C1 segment of cervical spinal cord (tissue), 14 donors: Measurements from ENCODE around the gene SCNN1B.
"Not testable (repeated sequence)": the region's sequence is repeated elsewhere in the genome, so short reads cannot be mapped to it uniquely, and the experiment has no call there.

Source experiments
- DNase-seq, 14 donors: peaks; one replicate each; lab custom pipeline; 2025; lab: John Stamatoyannopoulos, UW

Gene SCNN1B

DNA sequence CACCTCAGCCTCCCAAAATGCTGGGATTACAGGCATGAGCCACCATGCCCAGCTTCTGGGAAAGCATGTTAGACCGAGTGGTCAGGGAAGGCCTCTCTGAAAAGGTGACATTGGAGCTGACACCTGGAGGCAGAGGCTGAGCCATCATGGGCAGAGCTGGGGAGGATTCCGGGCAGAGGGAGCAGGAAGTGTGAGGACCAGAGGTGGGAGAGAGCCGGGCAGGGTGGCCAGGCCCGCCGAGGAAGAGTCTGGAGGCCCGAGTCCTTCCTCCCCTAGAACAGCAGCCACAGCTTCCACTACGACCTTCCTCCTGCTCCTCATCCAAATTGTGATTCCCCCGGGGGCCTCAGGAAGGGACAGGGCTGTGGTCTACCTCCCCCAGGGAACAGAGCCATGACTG lies 76.2 kb downstream of the SCNN1B start:
- DNase-seq = no peak

DNA sequence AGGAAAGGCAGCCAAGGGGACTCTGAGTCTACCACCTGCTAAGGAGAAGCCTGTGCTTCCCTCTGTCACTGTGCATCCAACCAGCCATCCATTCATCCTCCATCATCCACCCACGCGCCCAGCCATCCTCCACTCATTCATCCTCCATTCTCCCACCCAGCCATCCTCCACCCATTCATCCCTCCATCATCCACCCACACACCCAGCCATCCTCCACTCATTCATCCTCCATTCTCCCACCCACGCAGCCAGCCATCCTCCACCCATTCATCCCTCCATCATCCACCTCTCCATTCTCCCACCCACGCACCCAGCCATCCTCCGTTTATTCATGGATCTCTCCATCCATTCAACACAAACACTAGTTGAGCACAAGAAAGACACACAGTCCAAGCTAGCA lies 76.8 kb downstream of the SCNN1B start:
- DNase-seq = no peak

DNA sequence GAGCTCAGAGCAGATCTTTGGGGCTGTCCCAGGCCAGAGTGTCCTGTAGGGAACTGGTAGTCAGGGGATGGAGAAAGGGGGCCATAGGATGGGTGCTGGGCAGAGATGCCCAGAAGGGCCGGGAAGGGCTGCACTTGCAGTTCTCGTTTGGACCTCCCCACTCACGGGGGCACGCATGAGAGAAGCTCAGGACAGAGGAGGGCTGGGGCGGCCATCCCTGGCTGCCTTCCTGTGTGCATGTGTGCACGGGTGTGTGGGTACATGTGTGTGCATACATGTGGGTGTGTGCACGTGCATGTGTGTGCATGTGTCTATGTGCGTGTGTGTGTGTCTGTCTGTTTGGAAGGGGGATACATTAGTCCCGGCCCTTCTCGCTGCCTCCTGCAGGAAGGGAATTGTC lies 77.6 kb downstream of the SCNN1B start:
- no peak for DNase-seq

DNA sequence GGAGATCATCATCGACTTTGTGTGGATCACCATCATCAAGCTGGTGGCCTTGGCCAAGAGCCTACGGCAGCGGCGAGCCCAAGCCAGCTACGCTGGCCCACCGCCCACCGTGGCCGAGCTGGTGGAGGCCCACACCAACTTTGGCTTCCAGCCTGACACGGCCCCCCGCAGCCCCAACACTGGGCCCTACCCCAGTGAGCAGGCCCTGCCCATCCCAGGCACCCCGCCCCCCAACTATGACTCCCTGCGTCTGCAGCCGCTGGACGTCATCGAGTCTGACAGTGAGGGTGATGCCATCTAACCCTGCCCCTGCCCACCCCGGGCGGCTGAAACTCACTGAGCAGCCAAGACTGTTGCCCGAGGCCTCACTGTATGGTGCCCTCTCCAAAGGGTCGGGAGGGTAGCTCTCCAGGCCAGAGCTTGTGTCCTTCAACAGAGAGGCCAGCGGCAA lies 78.4 kb downstream of the SCNN1B start:
- no peak for DNase-seq

DNA sequence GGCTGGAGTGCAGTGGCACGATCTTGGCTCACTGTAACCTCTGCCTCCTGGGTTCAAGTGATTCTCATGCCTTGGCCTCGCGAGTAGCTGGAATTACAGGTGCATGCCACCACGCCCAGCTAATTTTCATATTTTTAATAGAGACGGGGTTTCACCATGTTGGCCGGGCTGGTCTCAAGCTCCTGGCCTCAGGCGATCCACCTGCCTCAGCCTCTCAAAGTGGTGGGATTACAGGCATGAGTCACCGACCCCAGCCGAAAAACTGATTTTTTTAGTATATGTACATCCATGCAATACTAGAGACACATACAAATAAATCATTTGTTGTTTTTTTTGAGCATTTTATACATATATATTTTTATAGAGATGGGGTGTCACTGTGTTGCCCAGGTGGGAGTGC lies 79.6 kb downstream of the SCNN1B start:
- DNase-seq = not testable (repeated sequence)

DNA sequence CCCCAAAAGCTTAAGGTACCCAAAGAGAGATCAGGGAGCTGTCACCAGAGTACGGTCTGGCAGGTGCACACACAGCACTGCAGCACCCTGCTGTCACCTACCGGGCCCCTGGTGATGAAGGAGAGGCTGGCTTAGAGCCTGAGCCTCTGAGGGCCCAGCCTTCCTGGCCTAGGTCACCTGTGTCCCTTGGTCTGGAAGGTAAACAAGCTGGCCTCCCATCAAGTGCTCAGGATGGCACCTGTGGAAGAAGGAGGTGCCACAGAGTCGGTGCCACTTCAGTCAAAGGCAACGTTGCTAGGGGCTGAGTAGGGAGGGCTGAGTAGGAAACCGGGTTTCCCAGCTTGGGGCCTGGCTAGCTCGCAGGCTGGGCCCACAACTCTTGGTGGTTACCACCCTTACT lies 80.2 kb downstream of the SCNN1B start:
- DNase-seq = no peak

DNA sequence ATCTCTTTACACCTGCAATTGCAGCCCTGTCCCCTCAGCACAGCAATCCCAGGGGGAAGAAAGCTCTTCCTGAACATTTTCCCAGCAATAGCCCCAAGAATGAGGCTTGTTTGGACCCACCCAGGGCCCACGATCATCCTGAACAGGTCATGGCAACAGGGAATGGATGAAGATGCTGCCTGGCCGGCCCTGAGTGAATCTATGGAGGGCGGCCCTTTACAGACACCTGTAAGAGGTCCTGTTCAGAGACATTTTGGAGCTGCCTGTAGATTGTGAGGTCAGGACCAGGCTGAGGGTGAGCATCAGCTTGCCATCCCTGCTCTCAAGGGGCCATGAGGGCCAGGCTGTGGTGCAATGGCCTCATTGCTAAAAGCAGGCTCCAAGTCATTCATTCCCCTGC lies 81.8 kb downstream of the SCNN1B start:
- no peak for DNase-seq

DNA sequence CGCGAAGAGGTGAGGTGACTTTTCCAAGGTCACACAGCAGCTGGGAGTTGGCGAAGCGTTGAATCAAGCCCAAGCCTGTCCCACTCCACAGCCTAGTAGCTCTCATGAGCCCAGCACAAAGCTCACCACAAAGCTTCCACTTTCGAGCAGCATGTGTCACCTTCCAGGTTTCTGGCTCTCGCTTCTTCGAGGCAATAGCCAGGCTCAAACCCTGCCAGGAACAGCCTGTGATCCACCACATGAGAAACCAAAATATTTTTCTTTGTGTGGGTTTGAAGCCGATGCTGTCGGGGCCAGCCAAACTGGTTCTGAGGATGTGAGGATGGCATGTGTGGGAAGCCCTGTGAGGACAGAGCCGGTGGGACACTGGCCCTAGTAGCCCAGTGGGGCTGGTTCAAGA lies 82.8 kb downstream of the SCNN1B start:
- DNase-seq = peak in 2 of 14 donors; percentile 20 to 92

DNA sequence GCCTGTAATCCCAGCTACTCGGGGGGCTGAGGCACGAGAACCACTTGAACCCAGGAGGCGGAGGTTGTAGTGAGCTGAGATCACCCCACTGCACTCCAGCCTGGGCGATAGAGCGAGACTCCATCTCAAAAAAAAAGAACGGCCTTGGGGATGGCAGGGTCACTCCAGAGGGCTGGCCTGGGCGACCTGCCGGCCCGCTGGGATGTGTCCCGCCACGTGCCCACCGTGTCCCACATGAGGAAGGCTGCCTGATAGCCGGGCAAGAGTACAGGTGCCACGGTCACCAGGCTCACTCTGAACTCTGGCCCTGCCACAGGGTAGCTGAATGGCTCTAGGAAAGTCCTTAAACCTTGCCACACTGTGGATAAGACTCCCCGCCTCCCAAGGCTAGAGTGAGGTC lies 83.3 kb downstream of the SCNN1B start:
- DNase-seq = no peak

DNA sequence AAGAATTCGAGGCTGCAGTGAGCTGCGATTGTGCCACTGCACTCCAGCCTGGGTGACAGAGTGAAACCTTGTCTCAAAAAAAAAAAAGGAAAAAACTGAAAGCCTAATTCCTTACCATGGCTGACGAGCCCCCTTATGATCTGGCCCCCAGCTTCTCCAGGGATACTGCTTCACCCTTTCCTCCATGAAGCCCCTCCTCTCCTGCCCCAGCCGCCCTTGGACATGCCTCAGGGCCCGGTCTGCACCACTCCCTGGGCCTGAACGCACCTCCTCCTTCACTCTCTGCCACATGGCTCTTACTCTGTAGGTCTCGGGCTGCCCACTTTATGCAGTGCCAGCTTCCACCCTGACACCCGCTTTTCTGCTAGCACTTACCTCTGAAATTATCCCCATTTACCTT lies 85.6 kb downstream of the SCNN1B start:
- DNase-seq = no peak

DNA sequence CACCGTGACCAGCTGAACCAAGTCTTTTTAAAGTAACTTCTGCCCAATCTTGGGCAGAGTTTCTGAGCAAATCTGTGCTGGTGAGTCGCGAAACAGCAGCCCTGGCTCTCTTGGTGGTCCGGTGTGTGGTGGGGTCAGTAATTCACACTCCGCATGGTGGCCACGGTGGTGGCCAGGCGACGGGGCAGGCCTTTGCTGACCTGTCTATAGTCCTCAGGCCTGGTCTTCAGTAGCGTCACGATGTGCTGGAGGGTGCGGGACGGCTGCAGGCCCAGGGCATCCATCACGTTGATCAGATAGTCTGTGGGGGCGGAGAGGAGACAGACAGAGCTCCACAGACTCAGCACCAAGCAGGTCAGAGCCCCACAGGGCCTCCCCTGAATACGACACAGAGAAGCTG lies 86.7 kb downstream of the SCNN1B start:
- no peak for DNase-seq

DNA sequence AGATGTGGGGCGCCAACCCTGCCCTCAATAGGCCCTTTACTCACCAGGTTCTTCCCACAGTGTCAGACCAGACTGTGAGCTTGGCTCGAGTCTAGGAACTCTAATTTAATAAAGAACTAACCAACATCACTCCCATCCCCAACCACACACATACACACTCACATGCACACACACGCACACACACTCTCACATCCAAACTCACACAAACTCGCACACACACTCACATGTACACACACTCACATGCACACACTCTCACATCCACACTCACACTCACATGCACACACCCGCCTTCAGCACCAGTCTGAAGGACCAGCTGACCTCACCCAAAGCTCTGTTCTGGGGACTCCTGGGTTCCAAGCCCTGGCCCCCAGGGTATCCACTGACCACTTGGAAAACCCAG lies 87.1 kb downstream of the SCNN1B start:
- DNase-seq = no peak

DNA sequence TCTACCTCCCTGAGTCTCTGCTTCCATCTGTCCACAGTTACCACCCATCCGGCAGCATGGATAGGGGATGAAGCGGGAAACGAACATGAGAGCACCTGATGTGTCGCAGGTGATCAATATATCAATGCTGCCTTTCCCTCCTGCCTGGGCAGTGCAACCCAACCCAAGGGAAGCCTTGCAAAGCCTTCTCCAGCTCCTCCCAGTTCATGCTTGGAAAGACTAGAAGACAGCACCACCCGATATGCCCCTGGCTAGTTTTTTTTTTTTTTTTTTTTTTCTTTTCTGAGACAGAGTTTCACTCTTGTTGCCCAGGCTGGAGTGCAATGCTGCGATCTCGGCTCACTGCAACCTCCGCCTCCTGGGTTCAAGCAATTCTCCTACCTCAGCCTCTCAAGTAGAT lies 87.8 kb downstream of the SCNN1B start:
- DNase-seq = not testable (repeated sequence)

DNA sequence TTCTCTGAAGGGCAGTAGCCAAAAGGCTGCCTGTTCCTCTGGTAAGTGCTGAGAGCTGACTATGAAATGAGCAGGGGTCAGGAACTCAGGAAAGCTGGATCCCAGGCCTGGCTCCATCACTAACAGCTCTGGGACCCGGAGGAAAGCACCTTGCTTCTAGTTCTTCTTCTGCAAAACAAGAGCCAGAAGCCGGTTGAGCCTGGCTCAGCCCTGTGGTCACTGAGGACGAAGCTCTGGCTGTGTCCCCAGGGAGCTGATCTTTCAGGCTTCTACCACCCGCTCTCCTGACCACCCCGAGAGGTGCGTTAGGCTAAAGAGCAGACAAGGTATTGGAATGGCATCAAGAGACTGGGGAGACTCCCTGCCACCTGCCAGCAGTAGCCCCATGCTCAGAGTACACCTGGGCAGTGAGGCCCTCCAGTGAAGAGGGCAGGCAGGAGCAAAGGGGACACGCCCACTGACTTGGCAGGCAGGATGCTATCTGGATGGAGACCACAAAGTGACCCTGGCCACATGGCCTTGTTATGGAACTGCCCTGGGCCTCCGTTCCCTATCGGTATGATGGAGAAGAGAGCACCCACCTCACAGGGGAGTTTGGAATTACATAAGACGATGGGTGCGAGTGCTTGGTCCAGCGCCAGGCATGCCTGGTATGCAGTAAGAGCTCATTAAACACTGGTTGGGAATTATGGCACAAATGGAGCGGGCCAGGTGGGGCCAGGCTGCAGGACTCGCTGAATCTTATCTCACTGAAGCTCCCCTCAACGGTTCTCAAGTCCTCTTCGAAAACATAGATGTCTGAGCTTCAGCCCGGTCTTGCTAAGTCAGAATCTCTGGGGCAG lies 89.5 kb downstream of the SCNN1B start:
- peak in 1 of 14 donors; percentile 59 for DNase-seq

DNA sequence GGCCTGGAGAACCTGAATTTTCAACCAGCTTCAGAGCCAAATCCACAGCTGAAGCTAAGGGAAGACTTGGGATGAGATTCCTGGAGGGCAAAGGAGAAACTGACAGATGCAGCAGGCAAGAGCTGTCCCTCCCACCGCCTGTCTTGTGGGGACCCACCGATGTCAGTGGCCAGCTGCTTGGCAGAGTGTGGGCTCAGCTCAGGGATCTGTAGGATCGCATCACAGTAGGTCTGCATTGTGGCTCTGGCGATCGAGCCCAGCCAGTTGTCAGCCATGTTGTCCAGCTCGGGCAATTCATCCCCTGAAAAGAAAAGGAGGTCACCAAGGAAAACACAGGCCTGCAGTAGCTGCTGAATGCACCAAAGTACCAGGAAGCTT lies 90.1 kb downstream of the SCNN1B start:
- no peak for DNase-seq

DNA sequence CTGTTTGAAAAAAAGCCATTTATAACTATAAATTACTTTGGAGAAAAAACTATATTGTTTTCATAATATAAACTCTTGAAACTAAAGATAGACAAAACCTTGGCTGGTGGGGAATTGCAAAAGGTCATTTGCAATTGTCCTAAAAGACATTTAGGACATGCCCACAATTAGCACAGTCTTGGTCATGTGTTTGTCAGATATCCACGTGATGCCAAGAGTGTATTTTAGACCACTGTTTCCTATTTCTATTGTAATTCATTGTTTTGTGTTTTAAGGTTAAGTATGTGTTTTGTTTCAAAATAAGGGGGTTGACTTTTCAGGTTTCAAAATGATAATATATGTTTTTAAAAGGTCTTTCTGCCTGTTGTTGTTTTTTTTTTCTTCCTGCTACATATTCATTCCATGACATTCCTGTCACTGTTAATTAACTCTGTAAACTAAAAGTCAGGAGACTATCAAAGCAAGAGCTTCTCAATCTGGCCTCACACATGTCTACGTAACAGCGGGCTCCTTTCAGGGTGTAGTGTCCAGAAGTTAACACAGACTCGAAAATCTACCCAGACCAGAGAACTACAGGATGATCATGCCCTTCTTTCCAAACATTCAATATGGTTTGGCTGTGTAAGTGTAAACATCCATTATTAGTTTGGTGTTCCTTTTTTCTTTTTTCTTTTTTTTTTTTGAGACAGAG lies 92.2 kb downstream of the SCNN1B start:
- peak in 1 of 14 donors; percentile 30 for DNase-seq

DNA sequence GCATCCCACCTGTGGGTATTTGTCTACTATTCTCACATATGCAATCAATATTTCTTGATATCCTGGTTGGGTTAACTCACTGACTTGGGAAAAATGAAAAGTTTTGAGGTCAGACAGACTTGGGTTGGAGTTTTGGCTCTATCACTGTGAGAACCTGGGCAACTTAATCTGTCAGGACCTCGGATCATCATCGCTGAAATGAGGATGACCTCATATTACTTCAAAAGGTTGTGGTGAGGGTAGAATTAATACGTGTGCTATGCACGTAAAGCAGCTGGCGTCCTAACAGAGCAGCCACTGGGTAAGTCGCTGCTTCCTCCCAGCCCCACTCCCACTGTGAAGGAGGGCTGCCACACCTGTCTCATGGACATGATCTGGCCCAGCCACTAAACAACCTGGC lies 93.6 kb downstream of the SCNN1B start:
- peak in 1 of 14 donors; percentile 25 for DNase-seq

DNA sequence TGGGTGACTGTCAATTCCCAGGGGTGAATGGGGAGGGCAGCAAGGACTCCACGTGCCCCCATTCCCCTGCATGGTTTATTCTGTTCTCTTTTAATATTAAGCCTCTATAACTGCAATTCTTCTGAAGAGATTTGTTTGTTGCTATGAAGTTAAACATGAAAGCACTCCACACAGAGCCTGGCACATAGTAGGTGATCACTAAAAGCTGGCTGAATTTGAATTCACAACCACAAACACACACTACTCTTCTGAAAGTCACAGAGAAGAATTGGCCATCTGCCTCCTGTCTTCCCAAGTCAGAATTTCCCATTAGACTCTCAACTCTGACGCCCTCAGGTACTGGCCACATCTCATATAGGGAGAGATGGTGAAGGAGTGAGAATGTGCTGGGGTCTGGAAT lies 95.4 kb downstream of the SCNN1B start:
- no peak for DNase-seq

DNA sequence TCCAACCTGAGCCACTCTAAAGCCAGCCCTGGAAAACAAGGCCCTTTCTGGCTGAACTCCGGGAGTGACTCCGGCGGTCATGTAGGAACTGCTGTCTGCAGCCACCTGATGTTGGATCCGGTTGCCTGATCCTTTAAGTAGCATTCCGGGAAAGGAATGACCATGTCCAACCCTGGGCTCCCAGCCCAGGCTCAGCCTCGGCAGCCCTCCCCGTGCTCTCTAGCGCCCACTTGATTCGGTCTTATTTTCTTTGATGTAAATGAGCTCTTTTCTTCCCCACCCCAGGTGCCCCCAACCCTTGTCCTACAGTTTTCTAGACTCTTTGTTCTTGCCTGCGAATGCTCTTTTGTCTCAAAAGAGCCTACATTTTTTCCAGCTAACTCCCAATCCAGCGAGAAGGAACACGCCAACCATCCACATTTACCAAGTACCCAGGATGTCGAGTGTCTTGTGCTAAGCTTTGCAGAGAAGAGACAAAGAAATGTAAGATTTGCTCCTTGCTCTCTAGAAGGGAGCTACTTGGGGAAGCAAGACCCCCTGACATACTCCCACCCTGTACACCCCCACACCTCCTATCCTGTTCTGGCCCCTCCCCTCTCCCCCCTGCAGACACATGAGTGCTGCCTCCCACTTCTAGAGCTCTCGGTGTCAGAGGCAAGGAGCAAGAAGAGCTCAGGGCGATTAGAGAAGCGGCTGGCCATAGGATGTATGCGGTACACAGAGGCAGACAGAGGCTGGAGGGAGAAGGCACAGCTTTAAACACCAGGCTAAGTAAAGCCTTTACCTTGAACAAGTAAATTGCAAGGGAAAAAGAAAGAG lies 97.1 kb downstream of the SCNN1B start:
- peak in 9 of 14 donors; percentile 5 to 75 (median 22) for DNase-seq

DNA sequence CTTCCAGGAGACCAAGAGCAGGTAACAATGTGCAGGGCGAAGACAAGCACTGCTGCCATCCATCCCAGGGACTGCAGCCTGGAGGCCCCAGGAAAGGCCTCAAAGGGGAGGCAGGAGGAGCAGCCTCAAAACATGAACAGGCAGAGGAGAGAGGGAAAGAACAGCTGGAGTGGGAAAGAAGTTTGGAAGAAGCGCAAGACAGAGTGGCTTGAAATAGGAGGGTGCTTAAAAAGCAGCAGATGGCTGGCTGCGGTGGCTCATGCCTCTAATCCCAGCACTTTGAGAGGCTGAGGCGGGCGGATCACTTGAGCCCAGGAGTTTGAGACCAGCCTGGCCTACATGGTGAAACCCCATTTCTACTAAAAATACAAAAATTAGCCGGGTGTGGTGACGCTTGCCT lies 98.3 kb downstream of the SCNN1B start:
- peak in 1 of 14 donors; percentile 24 for DNase-seq

DNA sequence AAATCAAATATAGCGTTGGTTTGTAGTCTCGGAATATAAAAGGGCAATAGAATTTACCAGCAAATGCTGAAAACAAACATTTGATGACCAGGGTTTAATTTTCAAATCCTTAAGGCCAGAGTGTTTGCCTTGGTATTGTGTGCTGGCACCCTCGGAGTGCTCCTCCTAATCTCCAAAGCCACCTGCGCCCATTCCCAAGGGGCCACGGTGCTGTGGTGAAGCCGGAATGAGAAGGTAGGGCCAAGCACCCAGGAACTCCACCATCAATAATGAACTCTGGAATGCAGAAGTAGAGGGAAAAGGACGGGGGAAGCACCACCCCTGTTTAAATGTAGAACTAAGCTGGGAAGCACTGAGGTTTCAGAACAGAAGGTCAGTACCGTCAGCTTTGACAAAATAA lies 99.0 kb downstream of the SCNN1B start:
- no peak for DNase-seq

DNA sequence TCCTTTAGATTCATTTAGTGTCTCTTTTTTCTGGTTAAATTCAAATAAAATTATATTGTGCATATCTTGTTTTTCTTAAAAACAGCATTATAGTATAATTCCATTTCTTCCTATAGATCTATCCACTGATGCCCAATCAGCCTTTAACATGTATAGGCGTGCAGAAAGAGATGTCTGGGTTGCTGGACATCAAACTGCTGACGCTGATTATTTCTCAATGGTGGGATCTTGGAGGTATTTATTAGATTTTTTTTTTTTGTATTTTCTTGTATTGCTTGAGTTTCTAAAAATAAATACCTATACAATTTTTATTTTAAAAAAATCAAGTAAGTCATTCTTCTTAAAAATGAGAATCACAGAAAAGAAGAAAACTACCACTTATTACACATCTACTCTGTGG lies 100.0 kb downstream of the SCNN1B start:
- DNase-seq = no peak
